GM18951 (cell line): ENCODE measurements around the gene GAGE2A.

Experiments
- POLR2A ChIP-seq: IDR thresholded peaks from 4 replicates; pipeline ENCODE4 v1.6.1; 2011; ENCODE audit warnings: mild to moderate bottlenecking; ENCODE audit not compliant: insufficient read length, insufficient read depth; ENCODE audit errors: extremely low read depth
- in situ Hi-C: fragments of 300-500 bp; cut with MboI; formaldehyde crosslinking; loops from one replicate; pipeline ENCODE4 v1.12.0; 2022; ENCODE audit warnings: low sequenced_read_pairs, mixed read lengths, inconsistent platforms; ENCODE audit not compliant: unreplicated experiment

Gene GAGE2A

DNA sequence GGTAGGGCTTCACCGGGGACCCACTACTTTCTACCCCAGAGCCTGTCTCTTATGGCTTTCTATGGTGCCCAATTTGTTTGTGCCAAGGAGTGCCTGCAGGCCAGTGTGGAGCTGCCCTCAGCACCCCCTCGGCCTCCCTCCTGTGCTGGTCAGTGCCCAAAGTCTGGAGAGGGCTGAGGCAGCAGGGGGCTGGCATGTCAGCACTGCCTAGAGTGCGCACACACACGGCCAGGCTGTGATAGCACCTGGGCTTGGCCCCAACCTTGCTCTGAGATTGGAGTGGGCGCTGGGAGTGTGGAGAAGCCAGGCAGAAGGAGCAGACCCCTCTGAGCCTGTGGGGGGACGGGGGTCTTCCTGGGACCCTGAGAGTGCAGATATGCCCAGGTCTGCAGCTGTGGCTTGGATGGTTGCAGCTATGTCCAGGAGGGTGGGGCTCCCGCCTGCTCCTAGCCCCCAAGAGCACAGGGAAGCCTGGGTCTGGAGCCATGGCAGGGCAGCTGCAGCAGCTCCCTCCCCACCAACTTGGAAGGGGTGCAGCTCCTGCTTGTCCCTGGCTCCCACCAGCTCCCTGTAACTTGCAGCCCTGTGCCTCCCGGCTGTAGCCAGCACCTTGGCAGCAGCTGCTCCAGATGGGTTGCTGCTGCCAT lies 55.8 kb downstream of the GAGE2A start:
- no peak for TF ChIP-seq POLR2A
- in situ Hi-C loops, result loop anchor here (25.0 kb wide), 1 partner anchor 308 kb away; the partner anchor contains the start of gene GAGE13
